GM13977 (cell line): ENCODE measurements around the gene IL22RA2.
"Not testable (repeated sequence)": the region's sequence is repeated elsewhere in the genome, so short reads cannot be mapped to it uniquely, and the experiment has no call there.

Experiments used
- DNase-seq: peaks from one replicate; pipeline ENCODE4 v3.0.0; 2012; ENCODE audit warnings: low spot score
- in situ Hi-C: fragments of 300-500 bp; cut with MboI; formaldehyde crosslinking; loops from one replicate; pipeline ENCODE4 v1.12.0; 2022; ENCODE audit warnings: low sequenced_read_pairs, low pct_unique_long_range_greater_than_20kb, mixed read lengths, inconsistent platforms; ENCODE audit not compliant: unreplicated experiment
- TF ChIP-seq, protein P1 (sequence below): IDR thresholded peaks from 2 replicates; pipeline ENCODE4 v1.5.1; 2012; ENCODE audit warnings: mild to moderate bottlenecking, control low read depth; ENCODE audit not compliant: insufficient read depth; ENCODE audit errors: extremely low read depth, missing control alignments

Gene IL22RA2

DNA sequence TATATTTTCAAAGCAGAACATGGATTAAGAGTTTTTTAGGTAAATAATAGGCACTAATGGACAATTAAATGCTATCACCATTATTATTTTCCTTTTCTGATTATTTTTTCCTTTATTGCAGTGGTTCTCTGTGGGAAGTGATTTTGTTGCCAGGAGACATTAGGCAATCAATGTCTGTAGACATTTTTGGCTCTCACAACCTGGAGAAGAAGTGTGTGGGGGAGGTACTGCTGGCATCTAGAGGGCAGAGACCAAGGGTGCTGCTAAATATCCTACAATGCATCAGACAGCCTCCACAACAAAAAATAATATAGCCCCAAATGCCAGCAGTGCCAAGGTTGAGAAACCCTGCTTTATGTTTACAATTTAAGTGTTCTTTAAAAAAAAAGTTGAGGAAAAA, 37.5 kb upstream of the IL22RA2 start:
- DNase-seq: no peak
- in situ Hi-C loops: no loop called here
- TF ChIP-seq, protein P1, sequence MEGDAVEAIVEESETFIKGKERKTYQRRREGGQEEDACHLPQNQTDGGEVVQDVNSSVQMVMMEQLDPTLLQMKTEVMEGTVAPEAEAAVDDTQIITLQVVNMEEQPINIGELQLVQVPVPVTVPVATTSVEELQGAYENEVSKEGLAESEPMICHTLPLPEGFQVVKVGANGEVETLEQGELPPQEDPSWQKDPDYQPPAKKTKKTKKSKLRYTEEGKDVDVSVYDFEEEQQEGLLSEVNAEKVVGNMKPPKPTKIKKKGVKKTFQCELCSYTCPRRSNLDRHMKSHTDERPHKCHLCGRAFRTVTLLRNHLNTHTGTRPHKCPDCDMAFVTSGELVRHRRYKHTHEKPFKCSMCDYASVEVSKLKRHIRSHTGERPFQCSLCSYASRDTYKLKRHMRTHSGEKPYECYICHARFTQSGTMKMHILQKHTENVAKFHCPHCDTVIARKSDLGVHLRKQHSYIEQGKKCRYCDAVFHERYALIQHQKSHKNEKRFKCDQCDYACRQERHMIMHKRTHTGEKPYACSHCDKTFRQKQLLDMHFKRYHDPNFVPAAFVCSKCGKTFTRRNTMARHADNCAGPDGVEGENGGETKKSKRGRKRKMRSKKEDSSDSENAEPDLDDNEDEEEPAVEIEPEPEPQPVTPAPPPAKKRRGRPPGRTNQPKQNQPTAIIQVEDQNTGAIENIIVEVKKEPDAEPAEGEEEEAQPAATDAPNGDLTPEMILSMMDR: no peak

DNA sequence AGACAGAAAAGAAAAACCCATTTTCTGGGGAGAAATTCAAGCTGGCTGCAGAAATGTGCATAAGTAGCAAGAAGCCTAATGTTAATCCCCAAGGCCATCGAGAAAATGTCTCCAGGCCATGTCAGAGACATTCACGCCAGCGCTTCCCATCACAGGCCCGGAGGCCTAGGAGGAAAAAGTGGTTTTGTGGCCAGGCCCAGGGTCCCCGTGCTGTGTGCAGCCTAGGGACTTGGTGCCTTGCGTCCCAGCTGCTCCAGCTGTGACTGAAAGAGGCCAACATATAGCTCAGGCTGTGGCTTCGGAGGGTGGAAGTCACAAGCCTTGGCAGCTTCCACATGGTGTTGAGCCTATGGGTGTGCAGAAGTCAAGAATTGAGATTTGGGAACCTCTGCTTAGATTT, 34.8 kb upstream of the IL22RA2 start:
- in situ Hi-C loops: no loop called here
- no peak for DNase-seq
- TF ChIP-seq, protein P1: no peak

DNA sequence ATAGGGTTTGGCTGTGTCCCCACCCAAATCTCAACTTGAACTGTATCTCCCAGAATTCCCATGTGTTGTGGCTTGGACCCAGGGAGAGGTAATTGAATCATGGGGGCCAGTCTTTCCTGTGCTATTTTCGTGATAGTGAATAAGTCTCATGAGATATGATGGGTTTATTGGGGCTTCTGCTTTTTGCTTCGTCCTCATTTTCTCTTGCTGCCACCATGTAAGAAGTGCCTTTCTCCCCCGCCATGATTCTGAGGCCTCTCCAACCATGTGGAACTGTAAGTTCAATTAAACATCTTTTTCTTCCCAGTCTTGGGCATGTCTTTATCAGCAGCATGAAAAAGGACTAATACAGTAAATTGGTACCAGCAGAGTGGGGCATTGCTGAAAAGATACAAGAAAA, 34.0 kb upstream of the IL22RA2 start:
- DNase-seq, in situ Hi-C loops: not testable (repeated sequence)

DNA sequence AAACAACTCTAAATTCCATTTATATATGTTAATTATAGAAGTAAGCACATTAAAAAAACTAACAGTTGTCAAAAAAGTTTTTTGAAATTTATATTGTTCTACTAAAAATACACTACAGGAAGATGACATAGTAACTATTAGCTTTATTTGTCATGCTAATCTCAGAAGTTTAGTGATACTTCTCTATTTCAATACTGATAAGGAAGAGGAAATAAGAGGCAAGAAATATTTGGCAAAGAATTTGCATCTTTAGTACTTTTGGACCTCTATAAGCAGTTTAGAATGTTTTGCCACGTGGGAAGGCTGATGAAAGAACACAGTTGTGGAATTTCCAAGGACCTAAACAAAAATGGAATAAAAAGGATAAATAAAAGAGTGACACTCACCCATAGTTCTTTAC, 33.1 kb upstream of the IL22RA2 start:
- in situ Hi-C loops: no loop called here
- no peak for DNase-seq

DNA sequence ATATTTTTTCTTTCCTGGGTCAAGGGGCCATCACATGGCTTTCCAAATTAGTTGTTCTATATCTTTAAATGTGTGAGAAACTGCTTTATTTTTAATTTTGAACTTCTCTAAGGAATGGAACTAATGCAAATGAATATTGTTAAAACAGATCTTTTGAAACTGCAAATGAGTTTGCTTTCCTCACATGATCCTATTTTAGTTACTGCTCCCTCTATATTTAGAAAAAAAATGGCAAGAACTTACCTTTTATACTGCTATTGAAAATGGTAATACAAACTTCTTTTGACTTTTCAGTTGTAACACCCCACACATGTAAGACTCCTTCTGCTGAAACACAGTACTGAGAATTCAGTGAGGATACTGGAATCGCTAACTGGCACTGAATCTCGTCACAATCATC, 29.8 kb upstream of the IL22RA2 start:
- DNase-seq: no peak
- TF ChIP-seq, protein P1: no peak
- in situ Hi-C loops: no loop called here

More for the DNA sequence above, 33.1 kb upstream of the IL22RA2 start:
- TF ChIP-seq, protein P1: no peak

DNA sequence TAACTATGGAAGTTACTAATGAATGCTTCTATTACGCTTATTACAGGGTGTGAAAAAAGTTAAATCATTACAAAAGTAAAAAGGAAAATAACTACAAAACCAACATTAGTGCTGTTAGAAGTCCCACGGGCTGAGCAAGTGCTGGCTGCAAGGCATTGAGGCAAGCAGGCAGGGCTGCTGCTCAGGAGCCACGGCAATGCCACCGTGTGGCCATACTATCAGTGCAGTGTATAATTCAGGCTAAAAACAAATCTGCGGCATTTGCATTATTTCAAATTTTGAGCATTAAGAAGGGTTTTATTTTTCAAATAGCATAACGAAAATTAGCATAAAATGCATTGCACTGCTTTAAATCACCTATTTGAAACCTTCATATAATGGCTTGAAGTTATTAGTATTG, 28.6 kb upstream of the IL22RA2 start:
- no peak for DNase-seq
- in situ Hi-C loops: no loop called here
- TF ChIP-seq, protein P1: peak; percentile 49

DNA sequence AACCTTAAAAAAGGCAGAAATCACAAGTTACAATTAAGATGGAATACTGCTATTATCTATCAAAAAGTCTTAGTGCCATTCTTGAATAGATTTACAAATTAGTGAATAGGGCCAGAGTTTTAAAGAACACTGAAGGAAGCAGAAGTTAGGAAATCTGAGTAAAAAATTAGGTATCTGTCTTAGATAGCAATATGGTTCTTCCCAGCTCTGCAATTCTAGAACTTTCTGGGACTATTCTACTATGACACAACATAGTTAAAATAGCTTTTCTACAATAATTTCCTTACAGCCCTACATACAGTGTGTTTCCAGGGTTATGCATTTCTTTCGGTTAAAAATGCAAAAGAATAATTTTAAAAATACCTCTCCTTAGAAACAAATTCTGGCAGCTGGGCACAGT, 27.6 kb upstream of the IL22RA2 start:
- in situ Hi-C loops: no loop called here
- TF ChIP-seq, protein P1: no peak
- no peak for DNase-seq
